Measurements from ENCODE around the gene PPP1R12C.
A peak's percentile ranks its signal among the peaks of the same experiment; 100 is the strongest.
"Not testable (repeated sequence)": the region's sequence is repeated elsewhere in the genome, so short reads cannot be mapped to it uniquely, and the experiment has no call there.

The PPP1R12C gene

DNA sequence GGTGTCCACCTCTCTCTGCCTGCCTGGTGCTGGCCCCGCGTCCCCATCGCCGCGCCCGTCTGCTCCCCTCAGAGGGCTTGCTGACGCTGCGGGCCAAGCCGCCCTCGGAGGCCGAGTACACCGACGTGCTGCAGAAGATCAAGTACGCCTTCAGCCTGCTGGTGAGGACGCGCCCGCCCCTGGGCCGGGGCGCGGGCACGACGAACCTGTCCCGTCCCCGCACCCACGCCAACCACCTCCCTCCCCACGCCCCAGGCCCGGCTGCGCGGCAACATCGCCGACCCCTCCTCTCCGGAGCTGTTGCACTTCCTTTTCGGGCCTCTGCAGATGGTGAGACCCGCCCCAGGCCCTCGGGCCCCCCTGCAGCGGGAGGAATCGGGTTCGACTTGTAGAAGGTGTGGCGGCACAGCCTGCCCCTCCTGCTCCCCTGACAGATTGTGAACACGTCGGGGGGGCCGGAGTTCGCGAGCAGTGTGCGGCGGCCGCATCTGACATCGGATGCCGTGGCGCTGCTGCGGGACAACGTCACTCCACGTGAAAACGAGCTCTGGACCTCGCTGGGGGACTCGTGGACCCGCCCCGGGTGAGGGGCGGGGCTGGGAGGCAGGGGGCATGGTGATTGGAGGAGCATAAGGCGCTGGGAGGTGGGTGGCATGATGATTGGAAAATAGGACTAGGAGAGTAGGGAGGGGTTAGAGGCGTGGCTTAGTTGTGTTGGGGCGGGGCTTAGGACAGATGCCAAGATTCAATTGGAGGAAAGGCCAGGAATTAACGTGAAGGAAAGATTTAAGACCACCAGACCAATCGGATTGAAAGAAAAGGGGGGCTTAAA lies 35.2 kb downstream of the PPP1R12C start:
- DNase-seq: no peak
- in situ Hi-C loops (cut with MboI; ENCODE audit: low pct_unique_long_range_greater_than_20kb, low sequenced_read_pairs): no loop called here

DNA sequence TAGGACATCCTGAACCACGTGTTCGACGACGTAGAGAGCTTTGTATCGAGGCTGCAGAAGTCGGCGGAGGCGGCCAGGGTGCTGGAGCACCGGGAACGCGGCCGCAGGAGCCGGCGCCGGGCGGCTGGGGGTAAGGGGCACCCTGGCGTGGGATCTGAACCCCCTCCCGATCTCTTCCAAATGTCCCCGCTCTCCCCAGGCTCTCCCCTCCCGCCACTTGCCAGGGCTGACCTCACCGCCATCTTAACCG lies 35.7 kb downstream of the PPP1R12C start:
- in situ Hi-C loops (cut with MboI; ENCODE audit: low pct_unique_long_range_greater_than_20kb, low sequenced_read_pairs): no loop called here
- DNase-seq: no peak

DNA sequence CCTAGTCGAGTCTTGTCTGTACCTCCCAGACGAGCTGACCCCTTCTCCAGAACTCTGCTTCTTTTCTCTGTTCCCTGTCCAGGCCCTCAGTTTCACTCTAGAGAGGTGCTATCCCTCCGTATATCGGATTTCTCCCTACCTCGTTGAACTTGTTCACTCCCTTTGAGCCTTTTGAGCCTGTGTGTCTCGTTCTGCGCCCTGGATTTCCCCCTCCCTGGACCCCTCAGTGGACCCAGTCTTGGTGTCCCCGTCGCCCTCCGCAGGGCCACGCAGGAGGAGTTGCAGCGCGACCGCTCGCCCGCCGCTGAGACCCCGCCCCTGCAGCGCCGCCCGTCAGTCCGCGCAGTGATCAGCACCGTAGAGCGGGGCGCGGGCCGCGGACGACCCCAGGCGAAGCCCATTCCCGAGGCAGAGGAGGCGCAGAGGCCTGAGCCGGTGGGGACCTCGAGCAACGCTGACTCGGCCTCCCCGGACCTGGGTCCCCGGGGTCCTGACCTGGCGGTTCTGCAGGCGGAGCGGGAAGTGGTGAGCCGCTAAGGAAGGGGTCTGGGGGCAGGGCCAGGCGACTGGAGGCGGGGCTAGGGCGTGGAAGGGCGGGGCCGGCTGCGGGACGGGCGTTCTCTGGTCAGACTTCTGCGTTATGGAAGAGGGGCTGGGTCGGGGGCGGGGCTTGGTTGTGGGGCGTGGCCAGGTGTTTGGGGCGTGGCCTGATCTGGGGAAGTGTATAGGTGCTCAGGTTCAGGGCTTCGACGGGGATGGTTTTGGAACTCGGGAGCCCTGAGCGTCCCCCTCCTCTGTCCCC lies 36.3 kb downstream of the PPP1R12C start:
- DNase-seq: peak; percentile 95
- in situ Hi-C loops (cut with MboI; ENCODE audit: low pct_unique_long_range_greater_than_20kb, low sequenced_read_pairs): no loop called here

DNA sequence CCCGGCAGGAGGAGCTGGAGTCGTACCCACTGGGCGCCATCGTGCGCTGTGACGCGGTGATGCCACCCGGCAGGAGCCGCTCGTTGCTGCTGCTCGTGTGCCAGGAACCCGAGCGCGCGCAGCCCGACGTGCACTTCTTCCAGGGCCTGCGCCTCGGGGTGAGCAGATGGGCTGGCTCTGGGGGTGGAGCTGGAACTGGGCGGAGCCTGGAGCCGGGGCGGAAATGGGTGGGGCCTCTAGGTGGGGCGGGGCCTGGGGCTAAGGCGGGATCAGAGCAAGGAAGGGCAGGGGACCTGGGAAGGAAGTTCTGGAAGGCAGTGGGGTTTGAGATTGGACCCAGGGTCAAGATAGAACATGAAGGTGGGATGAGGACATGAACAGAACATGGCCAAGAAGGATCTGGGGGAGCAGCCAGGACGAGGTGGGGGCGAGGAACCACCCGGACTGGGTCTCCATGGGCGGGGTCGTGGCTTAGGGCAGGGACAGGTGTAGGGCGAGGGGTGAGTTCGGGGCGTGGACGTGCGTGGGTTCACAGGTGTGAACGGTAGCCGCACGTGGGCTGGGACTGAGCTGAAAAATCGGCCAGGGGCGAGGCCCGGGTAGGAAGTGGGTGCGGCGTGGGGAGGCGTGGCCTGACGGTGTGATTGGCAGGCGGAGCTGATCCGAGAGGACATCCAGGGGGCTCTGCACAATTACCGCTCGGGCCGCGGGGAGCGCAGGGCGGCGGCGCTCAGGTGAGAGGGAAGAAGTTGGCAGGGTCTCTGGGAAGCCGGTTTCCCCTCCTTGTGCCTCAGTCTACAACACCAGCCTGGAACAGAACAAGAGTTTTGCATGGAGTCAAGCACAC lies 37.1 kb downstream of the PPP1R12C start:
- in situ Hi-C loops (cut with MboI; ENCODE audit: low pct_unique_long_range_greater_than_20kb, low sequenced_read_pairs): no loop called here
- DNase-seq: peak; percentile 79

DNA sequence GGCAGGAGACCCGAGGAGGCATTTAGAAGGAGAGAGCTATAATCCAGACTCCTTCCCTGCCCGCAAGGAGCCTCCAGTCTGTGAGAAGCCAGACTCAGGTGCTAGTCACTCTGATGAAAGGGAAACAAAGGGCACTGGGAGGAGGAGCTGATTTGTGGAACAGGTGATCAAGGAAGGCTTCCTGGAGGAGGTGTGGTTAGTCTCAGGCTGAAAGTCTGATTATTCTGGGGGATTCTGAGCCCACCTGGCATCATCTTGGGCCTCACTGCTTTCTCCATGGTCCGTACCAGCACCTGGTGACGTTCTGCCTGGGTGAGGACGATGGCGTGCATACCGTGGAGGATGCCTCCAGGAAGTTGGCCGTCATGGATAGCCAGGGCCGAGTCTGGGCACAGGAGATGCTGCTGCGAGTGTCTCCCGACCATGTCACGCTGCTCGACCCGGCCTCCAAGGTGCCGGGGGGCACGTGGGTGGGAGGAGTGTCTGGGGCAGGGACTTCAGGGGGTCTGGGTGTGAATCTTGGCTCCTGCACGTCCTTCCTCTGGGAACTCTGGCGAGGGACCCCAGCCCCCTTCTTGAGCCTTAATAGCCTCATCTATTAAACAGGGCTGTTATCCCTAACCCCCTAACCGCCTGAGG lies 37.9 kb downstream of the PPP1R12C start:
- DNase-seq: no peak
- in situ Hi-C loops (cut with MboI; ENCODE audit: low pct_unique_long_range_greater_than_20kb, low sequenced_read_pairs): no loop called here

DNA sequence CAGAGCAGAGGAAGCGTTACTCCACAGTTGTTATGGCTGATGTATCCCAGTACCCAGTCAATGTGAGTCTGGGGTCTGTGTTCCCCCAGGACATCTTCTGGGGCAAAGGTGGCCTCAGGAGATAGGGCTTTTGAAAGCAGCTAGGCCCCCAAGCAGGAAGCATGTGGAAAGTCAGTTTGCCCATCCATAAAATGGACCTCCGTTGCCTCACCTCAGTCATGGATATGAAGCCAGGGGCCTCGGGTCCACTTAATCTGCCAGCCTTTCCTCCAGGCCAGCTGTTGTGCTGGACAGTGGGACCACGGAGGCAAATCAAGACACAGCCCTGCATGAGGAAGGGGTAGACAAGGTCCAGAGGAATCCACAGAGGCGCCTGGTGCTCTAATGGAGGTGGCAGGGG lies 38.4 kb downstream of the PPP1R12C start:
- in situ Hi-C loops (cut with MboI; ENCODE audit: low pct_unique_long_range_greater_than_20kb, low sequenced_read_pairs): no loop called here
- no peak for DNase-seq

DNA sequence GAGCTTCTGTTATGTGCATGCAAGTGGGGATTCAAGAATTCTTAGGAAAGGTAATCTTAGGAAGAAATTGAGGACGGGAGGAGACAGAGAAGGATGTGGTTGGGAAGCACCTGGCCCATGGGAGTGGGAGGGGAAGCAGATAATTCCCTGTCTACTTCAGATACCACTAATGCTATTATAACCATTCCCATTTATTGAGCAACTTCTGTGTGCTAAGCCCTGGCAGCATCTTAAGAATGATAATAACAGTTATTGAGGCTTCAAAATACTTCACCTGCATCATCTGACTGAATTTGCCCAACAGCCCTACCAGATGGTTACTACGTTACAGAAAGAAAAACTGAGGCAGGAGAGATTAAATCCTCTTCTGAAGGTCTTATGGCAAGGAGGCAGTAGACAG lies 40.3 kb downstream of the PPP1R12C start:
- in situ Hi-C loops (cut with MboI; ENCODE audit: low pct_unique_long_range_greater_than_20kb, low sequenced_read_pairs): no loop called here

DNA sequence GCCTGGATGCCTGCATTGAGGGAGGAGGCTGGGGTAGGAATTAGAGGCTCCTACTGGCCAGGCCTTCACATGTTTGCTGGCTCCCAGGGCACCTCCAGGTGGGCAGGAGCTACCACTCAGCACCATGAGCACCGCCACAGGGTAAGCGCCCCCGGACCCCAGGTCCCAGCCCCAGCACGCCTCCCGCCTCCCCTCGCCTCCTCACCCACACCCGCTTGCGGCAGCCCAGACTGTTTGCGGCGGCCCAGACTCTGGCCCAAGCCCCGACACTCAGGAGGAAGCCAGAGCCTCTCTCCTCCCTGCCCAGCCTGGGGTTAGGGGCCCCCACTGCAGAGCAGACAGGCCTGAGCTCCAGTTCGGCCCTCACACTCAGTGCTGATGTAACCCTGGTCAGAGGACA lies 41.1 kb downstream of the PPP1R12C start:
- DNase-seq: no peak
- in situ Hi-C loops (cut with MboI; ENCODE audit: low pct_unique_long_range_greater_than_20kb, low sequenced_read_pairs): no loop called here

More for the DNA sequence above, 40.3 kb downstream of the PPP1R12C start:
- no peak for DNase-seq

DNA sequence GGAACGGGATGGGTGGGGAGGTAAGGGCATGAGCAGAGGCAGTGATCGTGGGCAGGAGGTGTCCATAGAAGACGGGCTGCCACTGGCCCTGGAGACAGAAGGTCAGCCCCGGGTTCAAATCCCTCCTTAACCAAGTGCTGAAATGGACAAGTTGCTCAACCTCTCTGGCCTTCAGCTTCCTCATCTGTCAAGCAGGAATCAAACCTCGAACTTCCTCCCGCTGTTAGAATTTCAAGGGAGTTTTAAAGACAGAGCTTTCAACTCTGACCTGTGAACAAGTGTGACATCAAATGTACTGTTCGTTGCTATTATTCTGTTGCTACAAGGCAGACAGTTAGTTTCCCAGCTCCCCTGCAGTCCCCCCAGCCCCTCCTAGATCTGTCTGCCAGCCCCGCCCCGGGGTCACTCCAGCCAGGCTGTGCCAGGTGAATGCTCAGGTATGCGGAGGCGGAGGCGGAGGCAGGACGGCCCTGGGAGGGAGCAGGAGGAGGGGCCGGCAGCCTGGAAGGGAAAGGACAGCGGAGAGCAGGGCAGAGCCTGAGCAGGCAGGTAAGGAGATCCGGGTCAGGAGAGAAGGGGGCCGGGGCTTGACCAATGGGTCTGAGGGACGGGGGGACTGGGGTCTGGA lies 42.0 kb downstream of the PPP1R12C start, which contains the start of gene EPS8L1:
Gene EPS8L1 (plus strand): TSS at position 499 of the 628 bp plus-strand sequence. CDS start 576 bp downstream, outside the sequence.
- DNase-seq: no peak

DNA sequence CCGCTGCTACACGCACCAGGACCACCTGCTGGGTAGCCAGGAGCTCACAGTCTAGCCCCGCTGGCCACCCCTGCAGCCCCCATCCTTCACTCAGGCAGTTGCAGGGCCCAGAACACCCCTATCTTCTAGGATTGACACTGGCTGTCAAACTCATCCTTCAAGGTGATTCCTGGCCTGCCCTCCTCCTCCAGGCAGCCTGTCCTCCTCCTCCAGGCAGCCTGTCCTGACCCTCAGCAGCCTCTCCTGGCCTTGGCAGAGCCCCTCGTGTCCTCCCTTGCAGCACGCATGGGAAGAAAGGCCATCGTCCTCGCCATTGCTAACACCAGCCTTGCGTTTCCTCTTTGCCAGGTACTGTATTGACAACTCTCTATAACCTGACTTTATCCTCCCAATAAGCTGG lies 45.5 kb downstream of the PPP1R12C start:
- no peak for DNase-seq
- in situ Hi-C loops (cut with MboI; ENCODE audit: low pct_unique_long_range_greater_than_20kb, low sequenced_read_pairs): no loop called here

More for the DNA sequence above, 42.0 kb downstream of the PPP1R12C start, which contains the start of gene EPS8L1:
- in situ Hi-C loops (cut with MboI; ENCODE audit: low pct_unique_long_range_greater_than_20kb, low sequenced_read_pairs): no loop called here

DNA sequence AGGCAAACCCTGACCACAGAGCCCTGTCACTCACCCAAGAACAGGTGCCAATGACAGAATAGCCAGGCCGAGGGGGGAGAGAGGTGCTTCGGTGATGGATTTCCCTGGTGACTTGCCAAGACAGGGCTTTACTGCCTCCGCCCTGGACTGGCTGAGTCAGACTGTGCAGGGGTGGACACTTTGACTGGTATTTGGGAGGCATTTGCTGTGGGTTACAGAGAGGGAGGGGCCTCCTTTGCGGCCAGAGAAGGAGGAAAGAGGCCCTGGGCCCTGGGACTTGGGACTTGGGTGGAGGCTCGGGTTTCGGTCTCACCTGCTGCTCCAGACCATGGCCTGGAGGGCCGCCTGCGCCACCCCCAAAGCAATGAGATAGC lies 46.3 kb downstream of the PPP1R12C start:
- in situ Hi-C loops (cut with MboI; ENCODE audit: low pct_unique_long_range_greater_than_20kb, low sequenced_read_pairs): no loop called here
- DNase-seq: no peak

DNA sequence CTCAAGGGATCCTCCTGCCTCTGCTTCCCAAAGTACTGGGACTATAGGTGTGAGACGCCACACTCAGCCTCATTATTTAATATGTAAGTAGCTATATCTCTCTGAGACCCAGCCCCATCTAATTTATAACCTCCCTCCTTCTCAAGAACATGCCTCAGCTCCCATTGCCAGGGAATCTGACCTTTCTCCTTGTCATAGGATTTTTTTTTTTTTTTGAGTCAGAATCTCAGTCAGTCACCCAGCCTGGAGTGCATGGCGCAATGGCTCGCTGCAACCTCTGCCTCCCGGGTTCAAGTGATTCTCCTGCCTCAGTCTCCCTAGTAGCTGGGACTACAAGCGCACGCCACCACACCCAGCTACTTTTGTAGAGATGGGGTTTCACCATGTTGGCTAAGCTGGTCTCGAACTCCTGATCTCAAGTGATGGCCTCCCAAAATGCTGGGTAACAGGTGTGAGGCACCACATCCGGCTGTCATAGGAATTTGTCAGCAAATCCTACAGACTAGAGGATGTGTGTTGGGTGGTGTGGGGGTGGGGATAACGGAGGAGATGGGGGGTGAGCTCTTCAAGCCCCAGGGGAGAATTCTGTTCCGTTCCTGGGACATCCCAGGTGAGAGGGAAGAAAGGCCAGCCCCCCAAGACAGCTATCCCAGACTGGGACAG lies 46.8 kb downstream of the PPP1R12C start:
- DNase-seq: no peak
- in situ Hi-C loops (cut with MboI; ENCODE audit: low pct_unique_long_range_greater_than_20kb, low sequenced_read_pairs): no loop called here

DNA sequence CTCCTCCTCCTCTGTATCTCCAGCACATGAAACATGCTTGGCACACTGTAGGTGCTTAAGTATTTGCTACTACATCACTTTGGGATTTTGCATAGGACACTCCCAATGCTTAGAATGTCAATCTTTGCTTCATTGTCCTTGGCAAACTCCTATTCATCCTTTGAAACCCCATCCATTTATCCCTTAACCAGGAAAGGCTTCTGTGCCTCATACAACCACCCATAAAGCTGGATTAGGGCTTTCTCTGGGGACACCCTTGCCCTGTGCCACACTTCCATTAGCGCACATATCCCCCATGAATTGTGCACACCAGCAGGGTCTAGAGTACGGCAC lies 47.6 kb downstream of the PPP1R12C start:
- in situ Hi-C loops (cut with MboI; ENCODE audit: low pct_unique_long_range_greater_than_20kb, low sequenced_read_pairs): no loop called here
- DNase-seq: no peak

DNA sequence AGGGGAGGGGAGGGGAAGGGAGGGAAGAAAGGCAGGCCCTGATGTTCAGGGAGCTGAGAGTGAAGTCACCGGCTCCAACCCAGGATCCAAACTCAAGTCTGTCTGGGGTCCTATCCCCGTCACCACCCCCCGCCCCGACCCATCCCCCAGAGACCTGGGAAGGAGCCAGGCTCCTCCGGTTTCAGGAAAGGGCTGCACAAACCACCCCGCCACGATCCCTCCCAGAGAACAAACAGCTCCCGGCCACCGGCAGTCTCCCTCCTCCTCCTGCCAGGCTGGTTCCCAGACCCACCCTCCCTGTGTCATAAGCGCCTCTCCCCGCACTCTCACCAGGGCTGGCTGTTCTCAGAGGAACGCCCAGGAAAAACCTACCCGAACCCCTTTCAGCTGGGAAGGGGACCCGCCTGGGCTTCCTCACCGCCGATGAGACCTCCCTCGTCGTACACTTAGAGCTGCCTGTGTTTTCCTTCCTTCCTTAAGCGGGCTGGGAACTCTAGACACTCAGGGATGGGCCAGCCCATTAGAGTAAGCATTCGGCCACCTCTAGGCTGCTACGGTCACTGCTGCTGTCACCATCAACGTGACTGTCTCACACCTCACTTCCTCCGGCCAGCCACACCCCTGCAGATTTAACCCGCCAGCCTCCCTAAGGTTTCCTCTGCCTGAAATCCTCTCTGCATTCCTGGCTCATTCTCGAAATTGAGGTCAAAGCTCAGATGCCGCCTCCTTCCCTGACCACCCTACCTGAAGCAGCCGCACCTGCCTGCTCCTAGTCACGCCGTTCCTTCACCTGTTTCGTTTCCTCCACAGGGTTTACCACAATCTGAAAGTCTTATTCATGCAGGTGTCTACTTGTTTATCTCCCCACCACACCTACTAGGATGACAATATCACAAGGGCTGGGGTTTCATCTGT lies 48.2 kb downstream of the PPP1R12C start:
- DNase-seq: no peak

DNA sequence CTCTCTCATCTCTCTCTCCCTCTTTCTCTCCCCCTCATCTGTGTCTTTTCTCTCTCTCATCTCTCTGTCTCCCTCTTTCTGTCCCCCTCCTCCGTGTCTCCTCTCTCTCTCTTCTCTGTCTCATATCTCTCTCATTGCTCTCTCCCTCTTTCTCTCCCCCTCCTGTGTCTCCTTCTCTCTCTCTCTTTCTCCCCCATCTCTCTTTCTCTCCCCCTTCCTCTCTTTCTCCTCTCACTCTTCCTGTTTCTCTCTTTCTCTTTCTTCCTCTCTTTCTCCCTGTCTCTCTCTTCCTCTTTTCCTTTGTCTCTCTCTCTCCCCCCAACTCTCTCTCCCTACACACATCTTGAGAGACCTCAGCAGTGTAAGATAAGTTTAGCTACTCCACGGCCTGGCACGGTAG lies 49.6 kb downstream of the PPP1R12C start:
- in situ Hi-C loops (cut with MboI; ENCODE audit: low pct_unique_long_range_greater_than_20kb, low sequenced_read_pairs): no loop called here
- no peak for DNase-seq

More for the DNA sequence above, 48.2 kb downstream of the PPP1R12C start:
- in situ Hi-C loops (cut with MboI; ENCODE audit: low pct_unique_long_range_greater_than_20kb, low sequenced_read_pairs): no loop called here

DNA sequence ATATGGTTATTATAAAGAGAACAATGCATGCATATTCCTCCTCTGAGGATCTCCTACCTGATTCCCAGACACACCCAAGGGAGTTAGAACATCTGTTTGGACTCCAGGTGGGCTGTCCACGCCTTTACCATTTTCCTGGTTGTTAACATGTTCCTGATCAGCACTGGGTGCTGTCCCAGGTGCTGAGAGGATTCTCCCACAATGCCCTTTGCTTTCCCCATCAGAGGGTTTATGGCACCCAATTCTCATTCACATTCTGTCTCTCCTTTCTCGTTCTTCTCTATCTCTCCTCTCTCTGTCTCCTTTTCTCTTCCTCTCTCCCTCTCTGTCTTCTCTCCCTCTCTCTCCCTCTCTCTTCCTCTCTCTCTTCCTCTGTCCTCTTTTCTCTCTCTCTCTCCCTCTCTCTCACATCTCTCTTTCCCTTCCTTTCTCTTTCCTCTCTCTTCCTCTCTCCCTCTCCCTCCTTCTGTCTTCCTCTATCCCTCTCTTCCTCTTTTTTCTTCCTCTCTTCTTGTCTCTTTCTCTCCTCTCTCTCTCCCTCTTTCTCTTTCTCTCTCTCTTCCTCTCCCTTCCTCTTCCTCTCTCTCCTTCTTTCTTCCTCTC lies 51.2 kb downstream of the PPP1R12C start:
- in situ Hi-C loops (cut with MboI; ENCODE audit: low pct_unique_long_range_greater_than_20kb, low sequenced_read_pairs): no loop called here
- DNase-seq: no peak

DNA sequence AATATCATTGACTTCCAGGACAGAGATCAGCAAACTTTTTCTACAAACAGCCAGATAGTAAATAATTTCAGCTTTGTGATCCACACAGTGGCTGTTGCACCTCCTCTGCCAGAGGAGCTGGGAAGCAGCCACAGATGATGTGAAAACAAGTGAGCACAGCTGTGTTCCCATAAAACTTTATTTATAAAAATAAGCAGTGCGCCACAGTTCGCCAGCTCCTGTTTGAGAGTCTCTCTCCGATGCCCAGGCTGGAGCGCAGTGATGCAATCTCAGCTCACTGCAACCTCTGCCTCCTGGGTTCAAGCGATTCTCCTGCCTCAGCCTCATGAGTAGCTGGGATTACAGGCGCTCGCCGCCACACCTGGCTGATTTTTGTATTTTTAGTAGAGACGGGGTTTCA lies 51.9 kb downstream of the PPP1R12C start:
- in situ Hi-C loops (cut with MboI; ENCODE audit: low pct_unique_long_range_greater_than_20kb, low sequenced_read_pairs); DNase-seq: not testable (repeated sequence)
